ENCODE data around the gene ACTL10. TPM values are rescaled to one million over a fixed set of nuclear protein-coding genes. Genes with fewer than 3 reads are reported as not detected.

Gene ACTL10
- total and polyA plus RNA-seq, 2 of the 13 experiments (the other 11 are each of a cell fraction or from before 2014, with no cell fraction given), result not detected

- TF ChIP-seq, protein P1, sequence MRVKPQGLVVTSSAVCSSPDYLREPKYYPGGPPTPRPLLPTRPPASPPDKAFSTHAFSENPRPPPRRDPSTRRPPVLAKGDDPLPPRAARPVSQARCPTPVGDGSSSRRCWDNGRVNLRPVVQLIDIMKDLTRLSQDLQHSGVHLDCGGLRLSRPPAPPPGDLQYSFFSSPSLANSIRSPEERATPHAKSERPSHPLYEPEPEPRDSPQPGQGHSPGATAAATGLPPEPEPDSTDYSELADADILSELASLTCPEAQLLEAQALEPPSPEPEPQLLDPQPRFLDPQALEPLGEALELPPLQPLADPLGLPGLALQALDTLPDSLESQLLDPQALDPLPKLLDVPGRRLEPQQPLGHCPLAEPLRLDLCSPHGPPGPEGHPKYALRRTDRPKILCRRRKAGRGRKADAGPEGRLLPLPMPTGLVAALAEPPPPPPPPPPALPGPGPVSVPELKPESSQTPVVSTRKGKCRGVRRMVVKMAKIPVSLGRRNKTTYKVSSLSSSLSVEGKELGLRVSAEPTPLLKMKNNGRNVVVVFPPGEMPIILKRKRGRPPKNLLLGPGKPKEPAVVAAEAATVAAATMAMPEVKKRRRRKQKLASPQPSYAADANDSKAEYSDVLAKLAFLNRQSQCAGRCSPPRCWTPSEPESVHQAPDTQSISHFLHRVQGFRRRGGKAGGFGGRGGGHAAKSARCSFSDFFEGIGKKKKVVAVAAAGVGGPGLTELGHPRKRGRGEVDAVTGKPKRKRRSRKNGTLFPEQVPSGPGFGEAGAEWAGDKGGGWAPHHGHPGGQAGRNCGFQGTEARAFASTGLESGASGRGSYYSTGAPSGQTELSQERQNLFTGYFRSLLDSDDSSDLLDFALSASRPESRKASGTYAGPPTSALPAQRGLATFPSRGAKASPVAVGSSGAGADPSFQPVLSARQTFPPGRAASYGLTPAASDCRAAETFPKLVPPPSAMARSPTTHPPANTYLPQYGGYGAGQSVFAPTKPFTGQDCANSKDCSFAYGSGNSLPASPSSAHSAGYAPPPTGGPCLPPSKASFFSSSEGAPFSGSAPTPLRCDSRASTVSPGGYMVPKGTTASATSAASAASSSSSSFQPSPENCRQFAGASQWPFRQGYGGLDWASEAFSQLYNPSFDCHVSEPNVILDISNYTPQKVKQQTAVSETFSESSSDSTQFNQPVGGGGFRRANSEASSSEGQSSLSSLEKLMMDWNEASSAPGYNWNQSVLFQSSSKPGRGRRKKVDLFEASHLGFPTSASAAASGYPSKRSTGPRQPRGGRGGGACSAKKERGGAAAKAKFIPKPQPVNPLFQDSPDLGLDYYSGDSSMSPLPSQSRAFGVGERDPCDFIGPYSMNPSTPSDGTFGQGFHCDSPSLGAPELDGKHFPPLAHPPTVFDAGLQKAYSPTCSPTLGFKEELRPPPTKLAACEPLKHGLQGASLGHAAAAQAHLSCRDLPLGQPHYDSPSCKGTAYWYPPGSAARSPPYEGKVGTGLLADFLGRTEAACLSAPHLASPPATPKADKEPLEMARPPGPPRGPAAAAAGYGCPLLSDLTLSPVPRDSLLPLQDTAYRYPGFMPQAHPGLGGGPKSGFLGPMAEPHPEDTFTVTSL (CRISPR knock-in tag; IDR thresholded peaks at IDR 0.05; ENCODE audit: borderline replicate concordance), result 0 out of 2 replicates have a peak, but pooled peaks have one; percentile 54
- no peak for TF ChIP-seq ZNF281 (CRISPR knock-in tag; IDR thresholded peaks at IDR 0.05; ENCODE audit: borderline replicate concordance)
- no peak for TF ChIP-seq FOXP1 (IDR thresholded peaks at IDR 0.05)
- no peak; the same call in 1 of the 2 replicates for TF ChIP-seq FOXP1 (CRISPR knock-in tag; IDR thresholded peaks at IDR 0.05)
- TF ChIP-seq, protein P2, sequence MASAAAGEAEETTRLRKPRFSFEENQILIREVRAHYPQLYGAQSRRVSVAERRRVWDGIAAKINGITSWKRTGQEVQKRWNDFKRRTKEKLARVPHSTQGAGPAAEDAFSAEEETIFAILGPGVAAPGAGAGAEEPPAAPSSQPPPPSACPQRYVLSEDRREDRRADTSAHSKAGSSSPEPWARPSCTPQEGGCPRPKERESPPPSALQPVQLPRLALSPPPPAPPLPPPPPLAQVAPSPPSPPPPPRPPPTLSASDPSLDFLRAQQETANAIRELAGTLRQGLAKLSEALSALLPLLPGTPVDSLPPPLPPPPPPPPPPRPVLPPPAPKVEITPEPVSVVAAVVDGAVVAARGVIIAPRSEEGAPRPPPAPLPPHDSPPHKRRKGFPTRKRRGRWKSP (CRISPR knock-in tag; IDR thresholded peaks at IDR 0.05), result peak; percentile 84
- TF ChIP-seq ZNF143 (CRISPR knock-in tag; IDR thresholded peaks at IDR 0.05), result peak; percentile 74
- TF ChIP-seq PAX8 (CRISPR knock-in tag; IDR thresholded peaks at IDR 0.05; ENCODE audit: borderline replicate concordance), result peak; percentile 84; the same call in 1 of the 2 replicates
- TF ChIP-seq BCL6 (CRISPR knock-in tag; IDR thresholded peaks at IDR 0.05), result peak; percentile 18
- TF ChIP-seq ZNF709 (CRISPR knock-in tag; IDR thresholded peaks at IDR 0.05), result peak; percentile 96
- no peak; the same call in 1 of the 2 replicates for TF ChIP-seq E2F2 (CRISPR knock-in tag; IDR thresholded peaks at IDR 0.05; ENCODE audit: borderline replicate concordance)
- TF ChIP-seq, protein P3, sequence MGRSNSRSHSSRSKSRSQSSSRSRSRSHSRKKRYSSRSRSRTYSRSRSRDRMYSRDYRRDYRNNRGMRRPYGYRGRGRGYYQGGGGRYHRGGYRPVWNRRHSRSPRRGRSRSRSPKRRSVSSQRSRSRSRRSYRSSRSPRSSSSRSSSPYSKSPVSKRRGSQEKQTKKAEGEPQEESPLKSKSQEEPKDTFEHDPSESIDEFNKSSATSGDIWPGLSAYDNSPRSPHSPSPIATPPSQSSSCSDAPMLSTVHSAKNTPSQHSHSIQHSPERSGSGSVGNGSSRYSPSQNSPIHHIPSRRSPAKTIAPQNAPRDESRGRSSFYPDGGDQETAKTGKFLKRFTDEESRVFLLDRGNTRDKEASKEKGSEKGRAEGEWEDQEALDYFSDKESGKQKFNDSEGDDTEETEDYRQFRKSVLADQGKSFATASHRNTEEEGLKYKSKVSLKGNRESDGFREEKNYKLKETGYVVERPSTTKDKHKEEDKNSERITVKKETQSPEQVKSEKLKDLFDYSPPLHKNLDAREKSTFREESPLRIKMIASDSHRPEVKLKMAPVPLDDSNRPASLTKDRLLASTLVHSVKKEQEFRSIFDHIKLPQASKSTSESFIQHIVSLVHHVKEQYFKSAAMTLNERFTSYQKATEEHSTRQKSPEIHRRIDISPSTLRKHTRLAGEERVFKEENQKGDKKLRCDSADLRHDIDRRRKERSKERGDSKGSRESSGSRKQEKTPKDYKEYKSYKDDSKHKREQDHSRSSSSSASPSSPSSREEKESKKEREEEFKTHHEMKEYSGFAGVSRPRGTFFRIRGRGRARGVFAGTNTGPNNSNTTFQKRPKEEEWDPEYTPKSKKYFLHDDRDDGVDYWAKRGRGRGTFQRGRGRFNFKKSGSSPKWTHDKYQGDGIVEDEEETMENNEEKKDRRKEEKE (IDR thresholded peaks at IDR 0.05), result no peak
- TF ChIP-seq NFE2L2 (IDR thresholded peaks at IDR 0.05; ENCODE audit: low read length), result no peak
- peak; percentile 87; the same call in 1 of the 2 replicates for TF ChIP-seq HOXA3 (CRISPR knock-in tag; IDR thresholded peaks at IDR 0.05)
- TF ChIP-seq KLF12 (CRISPR knock-in tag; IDR thresholded peaks at IDR 0.05; ENCODE audit: borderline replicate concordance), result no peak; the same call in none of the 2 replicates
Observed at GRCh38 chr20:33663161-33664084, 3.3 kb upstream of the ACTL10 start (continued).
